HG03571 (cell line): Measurements from ENCODE around the gene PTTG2.

Source experiments
- ATAC-seq: cut with Tn5 transposase; IDR thresholded peaks from one replicate; pipeline ENCODE4 v1.9.1; 2021; ENCODE audit not compliant: unreplicated experiment

Gene PTTG2

DNA sequence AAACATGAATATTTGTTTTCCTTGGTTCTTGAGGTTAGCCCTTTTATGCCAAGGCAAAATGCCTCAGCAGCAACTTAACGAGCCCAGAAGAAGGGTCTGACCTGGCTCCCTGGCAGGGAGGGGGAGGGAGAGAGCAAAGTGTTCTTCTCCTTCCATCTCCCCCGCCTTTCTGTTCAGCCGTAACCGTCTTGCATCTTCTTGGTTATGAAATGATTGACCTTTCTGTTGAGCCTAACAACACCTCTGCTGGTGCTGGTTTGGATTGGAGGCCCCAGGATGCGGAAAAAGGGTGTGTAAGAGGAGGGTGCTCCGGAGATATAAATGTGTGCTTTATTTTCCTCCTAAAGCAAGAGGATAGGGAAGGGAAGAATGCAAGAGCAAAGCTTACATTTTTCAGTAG lies 44.7 kb downstream of the PTTG2 start:
- ATAC-seq, result no peak

DNA sequence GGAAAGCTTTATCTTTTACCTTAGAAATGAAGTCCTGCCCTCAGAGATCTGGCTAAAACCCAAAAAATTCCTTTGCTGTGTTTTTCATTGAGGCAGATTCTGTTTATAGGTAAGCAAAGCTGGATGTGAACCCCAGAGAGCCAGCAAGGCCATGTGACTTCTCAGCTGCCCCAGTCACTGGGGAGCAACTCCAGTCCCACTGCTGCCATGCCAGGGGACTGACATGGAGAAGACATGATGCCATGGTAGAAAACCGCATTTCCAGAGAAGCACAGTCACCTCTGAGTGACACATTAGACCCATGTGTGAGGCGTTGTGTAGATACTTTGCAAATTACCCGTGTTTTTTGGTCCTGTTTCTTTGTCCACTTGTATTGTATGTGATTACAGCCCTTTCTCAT lies 45.4 kb downstream of the PTTG2 start:
- no peak for ATAC-seq

DNA sequence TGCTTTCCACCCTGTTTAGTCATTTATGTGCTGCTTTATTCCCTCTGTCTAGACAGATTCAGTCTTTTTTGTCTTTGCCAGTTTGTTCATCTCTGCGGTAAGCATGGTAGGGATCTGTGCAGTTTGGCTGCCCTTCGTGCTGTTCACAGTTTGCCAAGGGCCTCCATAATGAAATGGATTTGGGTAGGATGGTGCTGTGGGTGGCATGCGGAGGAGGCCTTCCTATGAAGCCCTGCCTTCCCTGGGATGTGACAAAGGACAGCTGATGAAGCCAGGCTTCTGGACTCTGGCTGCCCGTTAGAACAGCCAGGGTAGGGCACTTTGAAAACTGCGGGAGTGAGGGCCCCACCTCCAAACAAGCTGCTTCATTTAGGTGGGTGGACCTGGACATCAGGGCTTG lies 47.4 kb downstream of the PTTG2 start:
- no peak for ATAC-seq

DNA sequence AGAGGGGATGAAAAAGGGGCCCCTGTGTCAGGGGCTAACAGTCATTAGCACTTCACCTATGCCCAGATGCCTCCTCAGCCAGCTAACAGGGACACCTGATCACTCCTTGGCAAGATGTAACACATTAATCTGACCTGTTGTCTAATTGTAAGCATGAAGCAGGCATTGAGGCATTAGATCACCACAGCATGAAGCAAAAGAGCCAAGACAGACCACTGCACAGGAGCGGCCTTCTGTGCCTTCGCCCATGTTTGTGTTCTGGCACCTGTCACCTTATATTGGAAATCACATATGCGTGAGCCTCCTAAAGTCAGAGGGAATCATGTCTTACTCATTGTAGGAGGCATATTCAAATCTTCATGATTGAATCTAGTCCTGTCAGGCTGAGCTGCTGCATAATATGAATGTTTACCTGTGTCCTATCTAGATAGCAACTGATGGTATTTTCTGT lies 48.4 kb downstream of the PTTG2 start:
- no peak for ATAC-seq

DNA sequence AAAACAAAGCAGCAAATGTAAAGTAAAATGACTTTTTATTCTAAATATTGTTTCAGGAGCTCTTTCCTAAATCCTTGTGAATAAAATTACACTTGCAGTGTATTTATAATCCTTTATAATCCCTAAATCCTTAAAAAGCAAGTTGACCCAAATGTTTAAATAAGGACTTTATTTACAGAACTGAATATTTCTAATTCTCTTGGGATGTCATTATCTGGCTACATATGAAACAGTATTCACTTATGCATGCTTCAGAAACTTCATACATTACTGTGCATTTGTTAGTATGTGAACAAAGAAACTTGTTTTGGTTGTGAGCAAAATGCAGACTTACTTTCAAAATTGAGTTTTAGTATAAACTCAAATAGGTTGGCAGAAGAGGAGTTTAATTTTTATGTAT lies 49.2 kb downstream of the PTTG2 start:
- ATAC-seq, result no peak

DNA sequence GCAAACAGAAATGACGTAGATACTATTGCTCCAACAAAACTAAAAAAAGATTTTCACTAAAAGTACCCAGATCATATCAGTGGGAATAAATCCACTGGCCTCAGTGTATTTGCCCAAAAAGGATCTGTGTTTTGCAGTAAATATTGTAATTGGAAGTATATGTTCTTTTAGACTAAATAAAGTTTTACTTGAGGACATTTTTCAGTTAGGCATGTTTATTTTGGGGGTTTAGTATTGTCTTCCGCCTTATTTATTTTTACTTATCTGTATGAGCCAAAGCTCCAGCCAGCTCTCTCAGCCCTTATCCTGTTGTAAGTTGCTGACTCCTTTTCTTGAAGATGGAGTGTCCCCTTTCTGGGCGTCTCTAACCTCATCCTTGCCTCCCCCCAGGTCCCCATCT lies 49.8 kb downstream of the PTTG2 start:
- ATAC-seq, result no peak
